ENCODE results near the gene C9. TPM values are rescaled to one million over a fixed set of nuclear protein-coding genes. Genes with fewer than 3 reads are reported as not detected.

The C9 gene
- total and polyA plus RNA-seq, 2 experiments from 2014 or later, result not detected

DNA sequence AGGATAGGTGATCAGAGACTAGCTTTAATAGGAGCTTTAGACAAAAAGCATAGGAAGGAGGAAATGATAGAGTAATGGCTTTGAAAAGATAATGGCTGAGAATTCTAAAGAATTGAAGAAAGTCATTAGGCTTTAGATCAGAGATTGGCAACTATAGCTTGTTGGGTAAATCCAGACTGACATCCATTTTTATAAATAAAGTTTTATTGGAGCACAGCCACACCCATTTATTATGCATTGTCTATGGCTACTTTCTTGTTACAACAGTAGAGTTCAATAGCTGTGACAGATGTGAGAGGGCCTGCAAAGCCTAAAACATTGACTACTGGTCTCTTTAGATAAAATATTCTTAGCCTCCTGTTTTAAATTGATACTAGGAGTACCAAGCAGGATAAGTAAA, 104.2 kb downstream of the C9 start:
- Mint-ChIP-seq H3K27ac (no peak overlapping the region), H3K4me1 (no peaks in the 10 kb centered on the region), H3K4me3 (no peak overlapping the region), H3K9me3 (no peaks in the 10 kb centered on the region), H3K36me3 (ENCODE audit: low read depth) (no peaks in the 10 kb centered on the region), H3K27me3 (ENCODE audit: insufficient read depth, low read depth, poor library complexity) (peaks cover 2% of the 10 kb centered on the region)
- no peak overlapping the region for H2AFZ ChIP-seq
- ATAC-seq (no peak), DNase-seq (ENCODE audit: low spot score) (no peak)
- no peak overlapping the region for H3K4me2 ChIP-seq
- TF ChIP-seq STAT1 (IDR thresholded peaks at IDR 0.05; ENCODE audit: unreplicated experiment) (no peak), EZH2 (IDR thresholded peaks at IDR 0.05; ENCODE audit: low read depth, unreplicated experiment) (no peak), ZNF331 (CRISPR knock-in tag; IDR thresholded peaks at IDR 0.05; ENCODE audit: low read depth) (no peak), NANOG (IDR thresholded peaks at IDR 0.05; ENCODE audit: borderline replicate concordance) (no peak), REST (IDR thresholded peaks at IDR 0.05; ENCODE audit: unreplicated experiment) (no peak), ZNF114 (CRISPR knock-in tag; IDR thresholded peaks at IDR 0.05) (no peak)
- TF ChIP-seq, protein P1, sequence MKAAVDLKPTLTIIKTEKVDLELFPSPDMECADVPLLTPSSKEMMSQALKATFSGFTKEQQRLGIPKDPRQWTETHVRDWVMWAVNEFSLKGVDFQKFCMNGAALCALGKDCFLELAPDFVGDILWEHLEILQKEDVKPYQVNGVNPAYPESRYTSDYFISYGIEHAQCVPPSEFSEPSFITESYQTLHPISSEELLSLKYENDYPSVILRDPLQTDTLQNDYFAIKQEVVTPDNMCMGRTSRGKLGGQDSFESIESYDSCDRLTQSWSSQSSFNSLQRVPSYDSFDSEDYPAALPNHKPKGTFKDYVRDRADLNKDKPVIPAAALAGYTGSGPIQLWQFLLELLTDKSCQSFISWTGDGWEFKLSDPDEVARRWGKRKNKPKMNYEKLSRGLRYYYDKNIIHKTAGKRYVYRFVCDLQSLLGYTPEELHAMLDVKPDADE (IDR thresholded peaks at IDR 0.05), result no peak
- TF ChIP-seq, protein P2, sequence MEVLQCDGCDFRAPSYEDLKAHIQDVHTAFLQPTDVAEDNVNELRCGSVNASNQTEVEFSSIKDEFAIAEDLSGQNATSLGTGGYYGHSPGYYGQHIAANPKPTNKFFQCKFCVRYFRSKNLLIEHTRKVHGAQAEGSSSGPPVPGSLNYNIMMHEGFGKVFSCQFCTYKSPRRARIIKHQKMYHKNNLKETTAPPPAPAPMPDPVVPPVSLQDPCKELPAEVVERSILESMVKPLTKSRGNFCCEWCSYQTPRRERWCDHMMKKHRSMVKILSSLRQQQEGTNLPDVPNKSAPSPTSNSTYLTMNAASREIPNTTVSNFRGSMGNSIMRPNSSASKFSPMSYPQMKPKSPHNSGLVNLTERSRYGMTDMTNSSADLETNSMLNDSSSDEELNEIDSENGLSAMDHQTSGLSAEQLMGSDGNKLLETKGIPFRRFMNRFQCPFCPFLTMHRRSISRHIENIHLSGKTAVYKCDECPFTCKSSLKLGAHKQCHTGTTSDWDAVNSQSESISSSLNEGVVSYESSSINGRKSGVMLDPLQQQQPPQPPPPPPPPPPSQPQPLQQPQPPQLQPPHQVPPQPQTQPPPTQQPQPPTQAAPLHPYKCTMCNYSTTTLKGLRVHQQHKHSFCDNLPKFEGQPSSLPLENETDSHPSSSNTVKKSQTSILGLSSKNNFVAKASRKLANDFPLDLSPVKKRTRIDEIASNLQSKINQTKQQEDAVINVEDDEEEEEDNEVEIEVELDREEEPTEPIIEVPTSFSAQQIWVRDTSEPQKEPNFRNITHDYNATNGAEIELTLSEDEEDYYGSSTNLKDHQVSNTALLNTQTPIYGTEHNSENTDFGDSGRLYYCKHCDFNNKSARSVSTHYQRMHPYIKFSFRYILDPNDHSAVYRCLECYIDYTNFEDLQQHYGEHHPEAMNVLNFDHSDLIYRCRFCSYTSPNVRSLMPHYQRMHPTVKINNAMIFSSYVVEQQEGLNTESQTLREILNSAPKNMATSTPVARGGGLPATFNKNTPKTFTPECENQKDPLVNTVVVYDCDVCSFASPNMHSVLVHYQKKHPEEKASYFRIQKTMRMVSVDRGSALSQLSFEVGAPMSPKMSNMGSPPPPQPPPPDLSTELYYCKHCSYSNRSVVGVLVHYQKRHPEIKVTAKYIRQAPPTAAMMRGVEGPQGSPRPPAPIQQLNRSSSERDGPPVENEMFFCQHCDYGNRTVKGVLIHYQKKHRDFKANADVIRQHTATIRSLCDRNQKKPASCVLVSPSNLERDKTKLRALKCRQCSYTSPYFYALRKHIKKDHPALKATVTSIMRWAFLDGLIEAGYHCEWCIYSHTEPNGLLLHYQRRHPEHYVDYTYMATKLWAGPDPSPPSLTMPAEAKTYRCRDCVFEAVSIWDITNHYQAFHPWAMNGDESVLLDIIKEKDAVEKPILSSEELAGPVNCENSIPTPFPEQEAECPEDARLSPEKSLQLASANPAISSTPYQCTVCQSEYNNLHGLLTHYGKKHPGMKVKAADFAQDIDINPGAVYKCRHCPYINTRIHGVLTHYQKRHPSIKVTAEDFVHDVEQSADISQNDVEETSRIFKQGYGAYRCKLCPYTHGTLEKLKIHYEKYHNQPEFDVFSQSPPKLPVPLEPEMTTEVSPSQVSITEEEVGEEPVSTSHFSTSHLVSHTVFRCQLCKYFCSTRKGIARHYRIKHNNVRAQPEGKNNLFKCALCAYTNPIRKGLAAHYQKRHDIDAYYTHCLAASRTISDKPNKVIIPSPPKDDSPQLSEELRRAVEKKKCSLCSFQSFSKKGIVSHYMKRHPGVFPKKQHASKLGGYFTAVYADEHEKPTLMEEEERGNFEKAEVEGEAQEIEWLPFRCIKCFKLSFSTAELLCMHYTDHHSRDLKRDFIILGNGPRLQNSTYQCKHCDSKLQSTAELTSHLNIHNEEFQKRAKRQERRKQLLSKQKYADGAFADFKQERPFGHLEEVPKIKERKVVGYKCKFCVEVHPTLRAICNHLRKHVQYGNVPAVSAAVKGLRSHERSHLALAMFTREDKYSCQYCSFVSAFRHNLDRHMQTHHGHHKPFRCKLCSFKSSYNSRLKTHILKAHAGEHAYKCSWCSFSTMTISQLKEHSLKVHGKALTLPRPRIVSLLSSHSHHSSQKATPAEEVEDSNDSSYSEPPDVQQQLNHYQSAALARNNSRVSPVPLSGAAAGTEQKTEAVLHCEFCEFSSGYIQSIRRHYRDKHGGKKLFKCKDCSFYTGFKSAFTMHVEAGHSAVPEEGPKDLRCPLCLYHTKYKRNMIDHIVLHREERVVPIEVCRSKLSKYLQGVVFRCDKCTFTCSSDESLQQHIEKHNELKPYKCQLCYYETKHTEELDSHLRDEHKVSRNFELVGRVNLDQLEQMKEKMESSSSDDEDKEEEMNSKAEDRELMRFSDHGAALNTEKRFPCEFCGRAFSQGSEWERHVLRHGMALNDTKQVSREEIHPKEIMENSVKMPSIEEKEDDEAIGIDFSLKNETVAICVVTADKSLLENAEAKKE (CRISPR knock-in tag; IDR thresholded peaks at IDR 0.05), result no peak
- H3K9me2 ChIP-seq (ENCODE audit: insufficient read depth), result peaks cover 6% of the 10 kb centered on the region; the same call in 1 of the 2 replicates
- H3K4me1 ChIP-seq (ENCODE audit: insufficient read depth), result no peaks in the 10 kb centered on the region
- H3K27ac ChIP-seq (ENCODE audit: low read depth), result no peak overlapping the region
- H3K27me3 ChIP-seq (ENCODE audit: insufficient read depth), result no peaks in the 10 kb centered on the region
- H3F3A ChIP-seq (replicated peaks; ENCODE audit: low read depth), result no peaks in the 10 kb centered on the region
- H3K79me2 ChIP-seq (replicated peaks; ENCODE audit: insufficient read depth), result no peaks in the 10 kb centered on the region
- H3K36me3 ChIP-seq (ENCODE audit: insufficient read depth), result no peaks in the 10 kb centered on the region
- no peaks in the 10 kb centered on the region for H4K20me1 ChIP-seq (replicated peaks; ENCODE audit: insufficient read depth)
- no peak overlapping the region for H3K4me3 ChIP-seq

All from GM23338 (cell line).